Muscle of leg (tissue), 11 donors: ENCODE measurements around the gene RABL6. TPM values are rescaled to one million over a fixed set of nuclear protein-coding genes. Genes with fewer than 3 reads are reported as not detected.
A peak's percentile ranks its signal among the peaks of the same experiment; 100 is the strongest.

ENCODE experiments used
- DNase-seq: peaks from one replicate; pipeline ENCODE4 v3.0.0; 2013
- H3K27ac ChIP-seq: one replicate; pipeline ENCODE4 v1.5.1; 2013; ENCODE audit warnings: mild to moderate bottlenecking, low read length, control low read depth
- H3K27me3 ChIP-seq: one replicate; pipeline ENCODE4 v1.6.1; 2013; ENCODE audit warnings: low read length; ENCODE audit not compliant: control insufficient read depth, insufficient read depth
- H3K36me3 ChIP-seq: one replicate; pipeline ENCODE4 v1.6.1; 2013; ENCODE audit warnings: low read length; ENCODE audit not compliant: control insufficient read depth, insufficient read depth
- H3K4me1 ChIP-seq: one replicate; pipeline ENCODE4 v1.6.1; 2013; ENCODE audit warnings: low read length; ENCODE audit not compliant: control insufficient read depth, insufficient read depth
- H3K4me3 ChIP-seq: one replicate; pipeline ENCODE4 v1.5.1; 2013; ENCODE audit warnings: low read length, control low read depth
- H3K9me3 ChIP-seq: replicated peaks from 2 replicates; pipeline ENCODE4 v1.6.1; 2013; ENCODE audit warnings: low read depth, low read length; ENCODE audit not compliant: control insufficient read depth
- WGBS: methylation state at CpG from one replicate; pipeline ENCODE4 v1.1.5; 2013; ENCODE audit warnings: missing lambda C conversion rate; ENCODE audit not compliant: insufficient coverage; 5-methylcytosine and 5-hydroxymethylcytosine counted together
- polyA plus RNA-seq, 8 donors: library from polyadenylated mRNA; unstranded; fragments of 120-200 nt; gene quantifications; one replicate each; pipeline versions ENCODE4 v1.2.1 to v1.2.3, GENCODE V29; 2013; ENCODE audit warnings: inconsistent platforms in 1 of 8, low replicate concordance in 1 of 8; ENCODE audit not compliant: insufficient read length in 8 of 8, insufficient read depth in 1 of 8
- total RNA-seq: library from RNA; stranded (reverse); fragments of 120-200 nt; gene quantifications from one replicate; pipeline ENCODE4 v1.2.4, GENCODE V29; 2013

Gene RABL6
- total and polyA plus RNA-seq, 9 donors, result 37.6 to 66.0 (median 60.8) TPM

DNA sequence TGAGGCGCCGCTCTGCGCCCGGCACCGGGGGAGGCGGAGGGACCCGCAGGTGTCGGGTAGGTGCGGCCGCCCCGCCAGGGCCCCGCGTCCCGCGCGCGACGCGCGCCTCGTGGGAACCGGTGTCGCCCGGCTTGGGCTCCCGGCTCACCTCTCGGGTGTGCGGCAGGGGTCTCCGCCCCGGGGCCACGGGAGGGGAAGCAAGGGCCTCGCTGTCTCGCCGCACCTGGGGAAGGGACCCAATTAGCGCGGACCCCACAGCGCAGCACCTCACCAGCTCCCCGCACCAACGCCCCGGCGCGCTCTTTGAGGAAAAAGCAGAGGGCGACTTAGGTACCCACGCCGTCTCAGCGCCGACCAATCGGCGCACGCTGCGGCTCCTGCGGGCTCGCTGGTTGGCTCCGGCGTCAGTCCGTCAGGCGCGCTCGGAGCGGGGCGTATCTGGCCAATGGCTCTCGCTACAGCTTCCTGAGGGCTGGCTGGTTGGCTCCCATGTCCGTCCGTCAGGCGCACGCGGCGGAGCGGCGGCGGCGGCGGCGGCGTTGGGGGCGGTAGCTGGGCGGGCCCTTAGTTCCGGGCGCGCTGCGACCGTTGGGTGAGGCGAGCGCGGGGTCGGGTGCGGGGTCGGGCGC, 78.3 kb downstream of the RABL6 start, which contains the start of gene TRAF2:
TRAF2 (plus strand) TSS at position 567 of the 629 bp plus-strand sequence. CDS start 12,225 bp downstream, outside the sequence.
- H3K4me1 ChIP-seq, result peaks cover 7% of the 10 kb centered on the region
- peak within 1 kb of the TSS; percentile 51 for H3K27ac ChIP-seq
- DNase-seq, result peak; percentile 99
- no peaks in the 10 kb centered on the region for H3K9me3 ChIP-seq
- peak within 1 kb of the TSS; percentile 86 for H3K4me3 ChIP-seq
- H3K27me3 ChIP-seq, result no peaks in the 10 kb centered on the region
- WGBS, result under 1% methylated on average over 88 of the region's 88 CpGs
- H3K36me3 ChIP-seq, result no peaks in the 10 kb centered on the region

DNA sequence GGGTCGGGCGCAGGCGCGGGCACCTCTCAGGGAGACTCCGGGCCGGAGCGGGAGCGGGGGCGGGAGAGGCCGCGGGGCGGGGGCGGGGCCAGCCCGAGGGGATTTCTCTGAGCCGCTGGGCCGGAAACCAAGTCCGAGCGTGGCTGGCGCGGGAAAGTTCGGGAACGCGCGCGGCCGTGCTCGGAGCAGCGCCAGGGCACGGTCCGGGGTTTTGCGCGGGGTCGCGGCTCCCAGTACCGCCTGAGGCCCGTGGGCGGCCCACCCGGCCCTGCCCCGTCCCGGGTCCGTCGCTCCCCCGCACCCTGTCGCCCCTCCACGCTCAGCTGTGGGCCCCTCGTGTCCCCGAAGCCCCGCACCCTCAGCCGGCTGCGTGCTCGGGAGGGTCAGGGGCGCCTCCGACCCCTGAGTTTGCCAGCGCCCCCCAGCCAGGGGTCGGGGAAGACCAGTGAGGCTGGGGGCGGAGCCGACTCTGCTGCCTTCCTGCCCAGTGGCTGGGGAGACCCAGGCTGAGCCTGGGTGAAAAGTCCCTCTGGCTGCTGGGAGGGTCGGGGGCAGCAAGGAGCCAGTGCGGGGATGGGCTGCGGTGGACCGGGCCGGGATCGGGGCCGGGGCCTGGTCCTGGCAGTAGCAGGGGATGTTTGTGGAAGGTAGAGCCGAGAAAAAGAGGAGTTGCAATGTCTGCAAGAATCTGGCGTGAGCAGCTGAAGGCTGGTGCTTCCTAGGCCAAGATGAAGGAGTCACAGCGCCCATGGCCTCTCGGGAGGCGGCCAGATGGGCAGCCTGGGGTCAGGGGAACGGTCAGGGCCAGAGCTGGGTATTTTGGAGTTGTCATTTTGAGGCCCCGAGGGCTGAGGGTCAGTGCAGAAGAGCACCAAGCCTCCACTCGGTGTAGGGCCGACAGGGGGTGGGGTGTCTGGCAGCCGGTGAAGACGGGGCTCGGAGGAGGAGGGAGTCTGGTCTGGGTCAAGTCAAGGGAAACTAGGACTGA, 79.2 kb downstream of the RABL6 start:
- peaks cover 7% of the 10 kb centered on the region for H3K4me1 ChIP-seq
- no peaks in the 10 kb centered on the region for H3K36me3 ChIP-seq
- H3K27ac ChIP-seq, result peak overlapping the region; percentile 51
- WGBS, result 1% methylated on average over 76 of the region's 76 CpGs
- no peaks in the 10 kb centered on the region for H3K27me3 ChIP-seq
- H3K4me3 ChIP-seq, result peak overlapping the region; percentile 86
- peak; percentile 37 for DNase-seq
- H3K9me3 ChIP-seq, result no peaks in the 10 kb centered on the region

DNA sequence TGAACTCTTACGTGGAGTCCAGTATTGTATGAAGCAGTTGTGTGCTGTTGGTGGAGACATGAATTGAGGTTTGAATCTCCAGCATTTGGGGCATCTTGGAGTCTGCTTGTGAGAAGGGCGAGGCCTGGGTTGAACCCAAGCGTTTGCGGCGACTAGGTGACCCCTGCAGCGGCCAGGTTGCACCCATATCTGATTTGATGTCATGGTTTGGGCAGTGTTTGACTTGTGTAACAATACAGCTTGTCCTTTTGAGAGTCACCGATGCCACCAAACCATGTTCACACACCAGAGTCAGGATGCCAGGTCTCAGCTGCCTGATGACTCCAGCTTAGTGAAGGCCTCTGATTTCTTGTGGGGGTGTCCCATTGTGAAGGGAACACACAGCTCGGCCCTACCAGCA, 80.7 kb downstream of the RABL6 start:
- no peak overlapping the region for H3K27ac ChIP-seq
- H3K9me3 ChIP-seq, result no peaks in the 10 kb centered on the region
- no peak for DNase-seq
- WGBS, result 93% methylated on average over 6 of the region's 8 CpGs
- no peak overlapping the region for H3K4me3 ChIP-seq
- H3K36me3 ChIP-seq, result no peaks in the 10 kb centered on the region
- H3K4me1 ChIP-seq, result peaks cover 7% of the 10 kb centered on the region
- no peaks in the 10 kb centered on the region for H3K27me3 ChIP-seq

DNA sequence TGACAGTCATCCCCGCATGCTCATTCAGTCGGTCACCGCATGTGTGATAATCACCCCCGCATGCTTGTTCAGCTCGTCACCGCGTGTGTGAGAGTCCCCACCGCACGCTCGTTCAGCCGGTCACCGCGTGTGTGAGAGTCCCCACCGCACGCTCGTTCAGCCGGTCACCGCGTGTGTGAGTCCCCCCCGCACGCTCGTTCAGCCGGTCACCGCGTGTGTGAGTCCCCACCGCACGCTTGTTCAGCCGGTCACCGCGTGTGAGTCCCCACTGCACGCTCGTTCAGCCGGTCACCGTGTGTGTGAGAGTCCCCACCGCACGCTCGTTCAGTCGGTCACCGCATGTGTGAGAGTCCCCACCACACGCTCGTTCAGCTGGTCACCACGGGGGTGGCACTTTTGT, 82.1 kb downstream of the RABL6 start:
- Histone ChIP-seq H3K27ac (no peak overlapping the region), H3K4me1 (peaks cover 7% of the 10 kb centered on the region), H3K9me3 (no peaks in the 10 kb centered on the region), H3K27me3 (no peaks in the 10 kb centered on the region), H3K36me3 (peaks cover 2% of the 10 kb centered on the region), H3K4me3 (no peak overlapping the region)
- 94% methylated on average over 41 of the region's 42 CpGs for WGBS
- no peak for DNase-seq

DNA sequence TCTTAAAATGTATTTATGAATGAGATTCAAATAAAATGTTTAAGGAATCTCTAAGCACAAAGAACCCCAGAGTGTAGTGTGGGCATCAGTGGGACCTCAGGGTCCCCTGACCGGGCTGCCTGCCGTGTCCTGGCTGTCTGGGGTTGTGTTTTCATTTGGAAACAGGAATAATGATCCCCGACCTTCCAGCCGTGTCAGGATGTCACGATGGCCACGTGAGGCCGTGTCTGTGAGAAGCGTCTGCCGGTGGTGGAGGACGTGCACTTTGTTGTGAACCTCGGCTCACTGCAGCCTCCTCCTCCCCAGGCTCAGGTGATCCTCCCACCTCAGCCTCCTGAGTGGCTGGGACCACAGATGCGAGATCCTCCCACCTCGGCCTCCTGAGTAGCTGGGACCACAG, 82.9 kb downstream of the RABL6 start:
- 85% methylated on average over 13 of the region's 13 CpGs for WGBS
- Histone ChIP-seq H3K4me3 (no peak overlapping the region), H3K27ac (no peak overlapping the region), H3K4me1 (peaks cover 7% of the 10 kb centered on the region), H3K27me3 (no peaks in the 10 kb centered on the region), H3K36me3 (peaks cover 7% of the 10 kb centered on the region), H3K9me3 (no peaks in the 10 kb centered on the region)
- no peak for DNase-seq

Other genes with a start within 250 kb of the RABL6 start
- gene EGFL7, start 145.0 kb upstream of the RABL6 start, total RNA-seq, result 78.4 TPM
- 10 to 100 TPM; 56.8 to 95.9 (median 63.5) TPM for gene EGFL7, start 145.0 kb upstream of the RABL6 start, polyA plus RNA-seq
- gene AGPAT2, start 120.5 kb upstream of the RABL6 start, total RNA-seq, result 12.6 TPM
- gene AGPAT2, start 120.5 kb upstream of the RABL6 start, polyA plus RNA-seq, result 10 to 100 TPM; 11.3 to 22.2 (median 14.9) TPM
- 20.3 TPM for gene DIPK1B, start 95.4 kb upstream of the RABL6 start, total RNA-seq
- gene DIPK1B, start 95.4 kb upstream of the RABL6 start, polyA plus RNA-seq, result 10 to 100 TPM; 14.1 to 25.3 (median 21.3) TPM
- 12.3 TPM for gene LCN10, start 65.0 kb upstream of the RABL6 start, total RNA-seq
- gene LCN10, start 65.0 kb upstream of the RABL6 start, polyA plus RNA-seq, result 10 to 100 TPM in 4 of 8 donors, 1 to 10 TPM in 4; 2.5 to 15.5 (median 9.8) TPM
- gene LCN6, start 59.4 kb upstream of the RABL6 start, total RNA-seq, result not detected
- under 1 TPM in 2 of 8 donors, not detected in 6; 0.30 to 0.31 TPM for gene LCN6, start 59.4 kb upstream of the RABL6 start, polyA plus RNA-seq
- gene LCN8, start 49.7 kb upstream of the RABL6 start, total RNA-seq, result 6.9 TPM
- 10 to 100 TPM in 1 of 8 donors, 1 to 10 TPM in 7; 1.6 to 12.8 (median 3.9) TPM for gene LCN8, start 49.7 kb upstream of the RABL6 start, polyA plus RNA-seq
- gene LCN15, start 43.4 kb upstream of the RABL6 start, total RNA-seq, result not detected
- 1 to 10 TPM in 1 of 8 donors, under 1 TPM in 7; 0.16 to 4.0 (median 0.68) TPM for gene LCN15, start 43.4 kb upstream of the RABL6 start, polyA plus RNA-seq
- gene TMEM141, start 16.6 kb upstream of the RABL6 start, total RNA-seq, result 43.8 TPM
- 10 to 100 TPM; 34.2 to 53.2 (median 44.6) TPM for gene TMEM141, start 16.6 kb upstream of the RABL6 start, polyA plus RNA-seq
- gene CCDC183, start 11.6 kb upstream of the RABL6 start, total RNA-seq, result 0.84 TPM
- 1 to 10 TPM; 1.2 to 4.6 (median 2.2) TPM for gene CCDC183, start 11.6 kb upstream of the RABL6 start, polyA plus RNA-seq
- gene AJM1, start 34.5 kb downstream of the RABL6 start, total RNA-seq, result 1.2 TPM
- 1 to 10 TPM; 1.5 to 3.7 (median 2.5) TPM for gene AJM1, start 34.5 kb downstream of the RABL6 start, polyA plus RNA-seq
- 145 TPM for gene PHPT1, start 41.5 kb downstream of the RABL6 start, total RNA-seq
- gene PHPT1, start 41.5 kb downstream of the RABL6 start, polyA plus RNA-seq, result 100 to 1,000 TPM; 103 to 137 (median 114) TPM
- 4.7 TPM for gene MAMDC4, start 44.4 kb downstream of the RABL6 start, total RNA-seq
- 10 to 100 TPM in 2 of 8 donors, 1 to 10 TPM in 6; 2.7 to 33.5 (median 5.7) TPM for gene MAMDC4, start 44.4 kb downstream of the RABL6 start, polyA plus RNA-seq
- 418 TPM for gene EDF1, start 58.4 kb downstream of the RABL6 start, total RNA-seq
- gene EDF1, start 58.4 kb downstream of the RABL6 start, polyA plus RNA-seq, result 100 to 1,000 TPM; 343 to 402 (median 381) TPM
- 5.4 TPM for gene TRAF2, start 78.6 kb downstream of the RABL6 start, total RNA-seq
- 10 to 100 TPM in 5 of 8 donors, 1 to 10 TPM in 3; 9.1 to 11.9 (median 10.3) TPM for gene TRAF2, start 78.6 kb downstream of the RABL6 start, polyA plus RNA-seq
- gene FBXW5, start 136.8 kb downstream of the RABL6 start, total RNA-seq, result 49.7 TPM
- 10 to 100 TPM; 39.9 to 54.8 (median 45.1) TPM for gene FBXW5, start 136.8 kb downstream of the RABL6 start, polyA plus RNA-seq
- 0.58 TPM for gene C8G, start 137.3 kb downstream of the RABL6 start, total RNA-seq
- 1 to 10 TPM in 1 of 8 donors, under 1 TPM in 6, not detected in 1; 0.17 to 2.3 (median 0.86) TPM for gene C8G, start 137.3 kb downstream of the RABL6 start, polyA plus RNA-seq
- 0.44 TPM for gene LCN12, start 144.3 kb downstream of the RABL6 start, total RNA-seq
- gene LCN12, start 144.3 kb downstream of the RABL6 start, polyA plus RNA-seq, result 1 to 10 TPM in 3 of 8 donors, under 1 TPM in 4, not detected in 1; 0.10 to 5.3 (median 0.75) TPM
- 8.4 TPM for gene PTGDS, start 169.6 kb downstream of the RABL6 start, total RNA-seq
- 10 to 100 TPM in 3 of 8 donors, 1 to 10 TPM in 5; 2.8 to 15.9 (median 7.0) TPM for gene PTGDS, start 169.6 kb downstream of the RABL6 start, polyA plus RNA-seq
- 0.53 TPM for gene LCNL1, start 175.0 kb downstream of the RABL6 start, total RNA-seq
- gene LCNL1, start 175.0 kb downstream of the RABL6 start, polyA plus RNA-seq, result 1 to 10 TPM in 1 of 8 donors, under 1 TPM in 7; 0.12 to 1.3 (median 0.34) TPM
- gene PAXX, start 184.5 kb downstream of the RABL6 start, total RNA-seq, result 19.1 TPM
- gene PAXX, start 184.5 kb downstream of the RABL6 start, polyA plus RNA-seq, result 10 to 100 TPM; 21.2 to 31.7 (median 27.3) TPM
- gene CLIC3, start 188.6 kb downstream of the RABL6 start, total RNA-seq, result 0.27 TPM
- 1 to 10 TPM in 2 of 8 donors, under 1 TPM in 6; 0.34 to 8.4 (median 0.64) TPM for gene CLIC3, start 188.6 kb downstream of the RABL6 start, polyA plus RNA-seq
- gene ABCA2, start 220.3 kb downstream of the RABL6 start, total RNA-seq, result 8.3 TPM
- gene ABCA2, start 220.3 kb downstream of the RABL6 start, polyA plus RNA-seq, result 10 to 100 TPM; 15.9 to 24.8 (median 19.0) TPM
- gene FUT7, start 224.1 kb downstream of the RABL6 start, total RNA-seq, result not detected
- under 1 TPM in 4 of 8 donors, not detected in 4; 0.05 to 0.16 (median 0.10) TPM for gene FUT7, start 224.1 kb downstream of the RABL6 start, polyA plus RNA-seq
- gene NPDC1, start 238.2 kb downstream of the RABL6 start, total RNA-seq, result 32.1 TPM
- 10 to 100 TPM; 38.4 to 63.4 (median 44.4) TPM for gene NPDC1, start 238.2 kb downstream of the RABL6 start, polyA plus RNA-seq
- 3.7 TPM for gene ENTPD2, start 246.1 kb downstream of the RABL6 start, total RNA-seq
- gene ENTPD2, start 246.1 kb downstream of the RABL6 start, polyA plus RNA-seq, result 10 to 100 TPM in 7 of 8 donors, 1 to 10 TPM in 1; 9.6 to 20.6 (median 13.6) TPM